ENCODE measurements around the gene PNLIP.

PNLIP gene

DNA sequence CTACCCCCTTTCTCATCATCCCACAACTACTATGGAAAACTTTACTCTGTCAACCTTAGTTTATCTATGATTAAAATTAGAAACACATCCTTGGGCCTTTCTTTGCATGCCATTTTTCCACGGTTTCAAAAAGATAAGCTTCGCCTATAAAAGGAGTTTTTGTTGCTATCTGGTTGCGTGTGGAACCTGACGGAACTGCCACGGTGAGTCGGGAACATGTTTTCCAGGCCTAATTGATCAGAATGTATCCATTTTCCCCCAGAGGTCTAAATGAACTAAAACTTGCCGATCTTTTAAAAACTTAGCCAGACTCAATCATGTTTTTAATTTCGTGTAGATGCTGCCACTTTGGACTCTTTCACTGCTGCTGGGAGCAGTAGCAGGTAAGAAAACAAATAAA, at the start of gene PNLIP:
Gene PNLIP (plus strand): TSS at position 176 of the 400 bp plus-strand sequence. CDS start 162 bp downstream, at position 338.
- no peak for DNase-seq

DNA sequence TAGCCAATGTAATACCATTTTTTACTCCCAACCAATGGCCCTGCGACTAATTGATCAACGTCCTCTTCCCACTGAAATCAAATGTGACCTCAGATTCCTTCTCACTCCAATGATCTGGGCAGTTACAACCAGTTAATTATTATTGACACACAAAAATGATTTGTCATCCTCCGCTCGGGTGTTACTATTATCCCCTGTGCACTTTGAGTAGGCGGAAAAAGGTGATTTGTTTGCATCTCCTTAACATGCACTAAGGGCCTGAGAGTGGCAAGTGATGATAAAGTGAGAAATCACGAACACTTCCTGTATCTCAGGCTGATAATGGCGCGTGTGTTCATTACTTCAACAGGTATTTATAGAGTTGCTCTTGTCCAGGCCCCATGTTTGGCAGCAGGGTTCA, 40.9 kb upstream of the PNLIP start:
- no peak for DNase-seq

DNA sequence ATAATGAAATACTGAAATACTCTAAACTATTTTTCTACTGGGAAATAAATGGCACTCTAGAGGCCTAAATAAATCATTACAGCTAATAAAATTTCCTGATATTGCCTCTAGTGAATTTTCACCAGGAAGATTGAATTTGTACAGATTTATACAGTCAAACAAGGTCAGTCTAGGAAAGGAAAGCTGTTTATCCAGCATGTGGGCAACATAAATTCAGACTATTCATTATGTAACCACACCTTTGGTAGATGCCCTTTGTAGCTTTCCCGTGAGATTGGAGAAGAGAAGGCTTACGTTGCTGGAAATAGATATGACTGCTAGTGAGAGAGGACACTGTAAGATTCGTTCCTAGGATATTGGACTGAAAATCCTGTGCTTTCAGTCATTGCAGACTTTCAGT, 35.2 kb upstream of the PNLIP start:
- DNase-seq, result no peak

DNA sequence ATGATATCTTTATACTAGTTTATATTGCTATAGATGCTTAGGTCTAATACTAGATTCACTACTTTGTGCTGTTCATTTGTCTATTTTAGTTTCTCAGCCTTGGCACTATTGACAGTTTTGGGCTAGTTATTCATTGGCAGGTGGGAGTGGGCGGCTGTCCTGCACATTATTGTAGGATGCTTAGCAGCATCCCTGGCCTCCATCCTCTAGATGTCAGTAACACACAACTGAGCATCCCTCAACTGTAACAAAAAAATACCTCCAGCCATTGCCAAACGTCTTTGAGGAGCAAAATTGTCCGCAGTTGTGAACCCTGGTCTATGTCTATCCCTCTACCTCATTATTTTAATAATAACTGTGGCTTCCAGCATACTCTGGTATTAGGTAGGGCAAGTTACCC, 34.4 kb upstream of the PNLIP start:
- DNase-seq, result no peak

DNA sequence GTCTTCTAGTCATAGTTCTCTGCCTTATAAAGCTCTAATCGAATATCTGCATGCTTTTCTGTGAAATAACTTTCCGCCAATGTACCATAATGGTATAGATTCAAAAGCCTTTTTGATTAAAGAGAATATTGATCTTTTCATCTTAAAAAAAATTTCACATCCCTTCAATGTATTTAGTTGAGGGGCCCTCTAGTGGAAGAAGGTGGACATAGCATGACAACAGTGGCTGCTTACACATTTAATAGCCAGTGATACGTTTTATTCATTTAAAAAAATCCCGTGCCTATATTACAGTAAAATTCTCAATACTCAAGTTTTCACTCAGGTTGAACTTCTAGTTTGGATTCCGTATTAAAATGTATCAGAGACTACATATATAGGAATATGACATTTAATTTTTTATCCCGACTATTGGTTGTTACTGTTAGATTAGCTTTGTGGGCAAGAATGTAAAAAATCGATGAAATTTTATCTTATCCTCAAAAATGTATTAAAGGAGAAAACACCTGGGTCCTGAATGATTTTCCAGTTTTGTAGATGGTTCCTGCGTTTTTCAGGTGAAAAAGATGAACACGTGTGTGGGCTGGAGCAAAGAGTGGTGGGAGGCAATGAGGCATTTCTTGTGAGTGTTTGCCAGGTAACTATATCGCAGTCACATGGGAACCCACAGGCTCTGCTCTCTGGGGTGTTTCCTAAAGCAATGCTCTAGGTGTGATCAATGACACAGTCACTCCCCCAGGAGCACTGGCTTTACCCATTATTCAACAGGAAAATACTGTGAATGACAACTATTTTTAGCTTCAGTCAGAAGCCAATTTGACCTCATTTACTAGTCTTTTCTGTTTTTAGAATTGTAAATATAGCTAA, 24.1 kb upstream of the PNLIP start:
- no peak for DNase-seq

DNA sequence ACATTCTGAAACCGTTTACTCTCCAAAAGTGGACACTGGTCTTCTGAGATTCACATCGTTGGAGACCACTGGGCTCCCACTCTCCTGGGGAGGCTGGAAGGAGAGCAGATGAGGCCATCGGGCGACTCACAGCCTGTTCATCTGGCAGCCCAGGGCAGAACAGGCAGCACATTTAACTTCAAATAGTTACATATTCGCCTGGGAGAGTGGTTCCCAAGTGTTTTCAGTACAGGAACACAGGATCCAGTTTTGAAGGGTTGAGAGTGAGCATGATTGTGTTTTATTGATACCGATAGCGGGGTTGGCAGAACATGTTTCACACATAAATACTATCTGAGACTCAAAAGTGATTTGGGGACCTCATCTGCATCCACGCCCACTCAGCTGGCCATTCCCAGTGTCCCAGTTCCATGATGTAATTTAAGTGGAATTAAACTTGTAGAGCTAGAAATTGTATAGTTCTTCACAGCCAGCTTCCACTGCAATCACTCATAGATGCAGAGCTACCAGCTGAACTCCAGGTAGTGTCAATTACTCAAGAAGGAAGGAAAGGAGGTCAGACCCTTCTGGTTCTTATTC, 22.8 kb upstream of the PNLIP start:
- DNase-seq, result no peak

GRCh38 chr10:116524736-116525135, 21.0 kb upstream of the PNLIP start:
- no peak for DNase-seq

- no peak for DNase-seq
Observed at GRCh38 chr10:116526219-116526618, 19.5 kb upstream of the PNLIP start.

GRCh38 chr10:116536810-116537209, 8.9 kb upstream of the PNLIP start:
- DNase-seq, result no peak

DNA sequence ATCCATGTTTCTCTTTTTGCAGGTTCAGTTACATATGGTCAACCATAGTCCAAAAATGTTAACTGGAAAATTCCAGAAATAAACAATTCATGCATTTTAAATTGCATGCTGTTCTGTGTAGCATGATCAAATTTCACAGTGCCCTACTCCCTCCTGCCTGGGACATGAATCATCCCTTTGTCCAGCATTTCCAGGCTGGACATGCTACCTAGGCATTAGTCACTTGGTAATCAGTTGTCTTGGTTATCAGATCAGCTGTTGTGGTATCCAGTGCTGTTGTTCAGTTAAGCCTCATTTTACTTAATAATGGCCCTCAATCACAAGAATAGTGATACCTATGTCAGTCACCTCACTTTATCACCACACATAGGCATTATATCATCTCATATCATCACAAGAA, 7.3 kb upstream of the PNLIP start:
- DNase-seq, result no peak

GRCh38 chr10:116538992-116539391, 6.7 kb upstream of the PNLIP start:
- DNase-seq, result no peak

GRCh38 chr10:116540814-116541213, 4.9 kb upstream of the PNLIP start:
- DNase-seq, result no peak

- DNase-seq, result no peak
Observed at GRCh38 chr10:116542007-116542677, 3.6 kb upstream of the PNLIP start.

DNA sequence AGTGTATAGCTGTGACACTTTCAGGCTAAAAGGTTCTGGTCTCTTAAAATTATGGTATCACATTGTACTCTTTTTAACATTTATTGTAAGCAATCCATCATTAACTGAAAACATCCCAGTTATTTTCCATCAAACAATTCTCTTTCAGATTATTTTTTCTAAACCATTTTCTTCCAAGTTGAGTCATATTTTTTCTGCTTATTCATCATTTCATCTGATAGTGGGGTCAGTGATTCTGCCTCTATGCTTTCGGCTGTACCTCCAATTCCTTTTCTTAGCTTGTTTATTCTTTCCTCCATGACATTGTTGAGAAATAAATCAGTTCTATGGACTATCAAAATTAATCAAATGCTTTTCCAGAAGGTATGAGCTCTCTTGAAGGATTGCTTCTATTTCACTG, 609 bp upstream of the PNLIP start:
- DNase-seq, result no peak

GRCh38 chr10:116548301-116548700, 2.6 kb downstream of the PNLIP start:
- DNase-seq, result no peak

DNA sequence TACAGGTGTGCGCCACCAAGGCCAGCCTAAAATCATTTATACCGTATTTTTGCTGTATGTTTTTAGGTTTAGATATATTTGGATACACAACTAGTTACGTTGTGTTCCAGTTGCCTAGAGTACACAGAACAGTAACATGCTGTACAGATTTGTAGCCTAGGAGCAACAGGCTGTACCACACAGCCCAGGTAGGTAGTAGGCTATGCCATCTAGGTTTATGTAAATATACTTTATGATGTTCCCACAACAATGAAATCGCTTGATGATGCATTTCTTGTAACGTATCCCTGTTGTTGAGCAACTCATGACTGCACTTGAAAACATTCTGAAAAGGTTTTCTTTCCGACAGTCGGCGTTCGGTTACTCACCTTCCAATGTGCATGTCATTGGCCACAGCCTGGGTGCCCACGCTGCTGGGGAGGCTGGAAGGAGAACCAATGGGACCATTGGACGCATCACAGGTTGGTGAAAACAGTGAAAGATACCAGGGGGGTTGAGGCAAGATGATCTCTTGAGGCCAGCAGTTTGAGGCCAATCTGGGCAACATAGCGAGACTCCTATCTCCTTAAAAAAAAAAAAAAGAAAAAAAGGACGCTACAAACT, 7.7 kb downstream of the PNLIP start:
- no peak for DNase-seq

- no peak for DNase-seq
Observed at GRCh38 chr10:116554628-116555027, 8.9 kb downstream of the PNLIP start.

- no peak for DNase-seq
Observed at GRCh38 chr10:116555880-116556279, 10.1 kb downstream of the PNLIP start.

- no peak for DNase-seq
Observed at GRCh38 chr10:116557305-116557880, 11.7 kb downstream of the PNLIP start.

GRCh38 chr10:116565534-116565933, 19.8 kb downstream of the PNLIP start:
- no peak for DNase-seq

DNA sequence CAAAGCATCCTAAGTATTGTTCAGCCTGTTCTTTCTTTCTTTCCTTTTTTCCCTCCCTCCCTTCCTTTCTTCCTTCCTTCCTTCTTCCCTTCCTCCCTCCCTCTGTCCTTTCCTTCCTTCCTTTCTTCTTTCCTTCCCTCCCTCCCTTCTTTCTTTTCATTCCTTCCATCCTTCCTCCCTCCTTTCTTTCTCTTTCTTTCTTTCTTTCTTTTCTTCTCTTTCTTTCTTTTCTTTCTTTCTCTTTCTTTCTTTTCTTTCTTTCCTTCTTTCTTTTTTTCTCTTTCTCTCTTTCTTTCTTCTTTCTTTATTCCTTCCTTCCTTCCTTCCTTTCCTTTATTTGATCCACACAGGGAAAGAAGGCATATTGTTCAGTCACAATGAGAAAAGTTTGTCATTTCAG, 21.2 kb downstream of the PNLIP start:
- no peak for DNase-seq

GRCh38 chr10:116567335-116567734, 21.6 kb downstream of the PNLIP start:
- DNase-seq, result no peak

- DNase-seq, result no peak
Observed at GRCh38 chr10:116574797-116575196, 29.1 kb downstream of the PNLIP start.
